Lung (tissue), 12 donors: Measurements from ENCODE around the gene FGFR2. TPM values are rescaled to one million over a fixed set of nuclear protein-coding genes. Genes with fewer than 3 reads are reported as not detected.
A peak's percentile ranks its signal among the peaks of the same experiment; 100 is the strongest.

Experiments
- ATAC-seq: fragments of 200-7000 bp; cut with Tn5 transposase; one replicate; pipeline ENCODE4 v1.9.1; 2020; ENCODE audit warnings: moderate number of reproducible peaks; ENCODE audit not compliant: insufficient read depth, low FRiP score
- DNase-seq, 3 donors: peaks; one replicate each; pipeline ENCODE4 v3.0.0-alpha.2; 2013 to 2017
- H3K27ac ChIP-seq, 2 donors: one replicate each; pipeline ENCODE4 v1.5.1; 2013; ENCODE audit warnings: mild to moderate bottlenecking in 2 of 2, moderate library complexity in 2 of 2, control low read depth in 1 of 2, inconsistent platforms in 1 of 2, low read depth in 1 of 2, low read length in 1 of 2
- H3K27me3 ChIP-seq, 3 donors: one replicate each; pipeline ENCODE4 v1.5.1; 2013; ENCODE audit warnings: low read length in 2 of 3; ENCODE audit not compliant: control insufficient read depth in 3 of 3, insufficient read depth in 3 of 3
- H3K36me3 ChIP-seq, 4 donors: one replicate each; pipeline ENCODE4 v1.5.1; 2013; ENCODE audit warnings: low read length in 4 of 4, mild to moderate bottlenecking in 1 of 4, moderate library complexity in 1 of 4; ENCODE audit not compliant: control insufficient read depth in 4 of 4, insufficient read depth in 4 of 4
- H3K4me1 ChIP-seq, 5 donors: one replicate each; pipeline ENCODE4 v1.5.1; 2013; ENCODE audit warnings: low read length in 5 of 5, mild to moderate bottlenecking in 2 of 5, moderate library complexity in 1 of 5; ENCODE audit not compliant: control insufficient read depth in 5 of 5, insufficient read depth in 5 of 5
- H3K4me3 ChIP-seq: one replicate; pipeline ENCODE4 v1.5.1; 2013; ENCODE audit warnings: mild to moderate bottlenecking, control low read depth, moderate library complexity
- H3K9ac ChIP-seq, 2 donors: one replicate each; pipeline ENCODE4 v1.5.1; 2013; ENCODE audit warnings: low read length in 2 of 2, control low read depth in 1 of 2; ENCODE audit not compliant: insufficient read depth in 1 of 2
- H3K9me3 ChIP-seq, 4 donors: one replicate each; pipeline ENCODE4 v1.5.1; 2013; ENCODE audit warnings: low read length in 3 of 4, mild to moderate bottlenecking in 1 of 4, moderate library complexity in 1 of 4; ENCODE audit not compliant: control insufficient read depth in 4 of 4, insufficient read depth in 3 of 4
- CTCF ChIP-seq: IDR thresholded peaks from 2 replicates; pipeline ENCODE4 v1.5.1; 2012; ENCODE audit warnings: mild to moderate bottlenecking; ENCODE audit errors: control extremely low read depth, extremely low read depth
- WGBS, 2 donors: extraction: QIAGEN DNeasy Blood & Tissue Kit; methylation state at CpG; one replicate each; pipeline ENCODE4 v1.1.7; 2013; 5-methylcytosine and 5-hydroxymethylcytosine counted together
- polyA plus RNA-seq, 2 donors: library from polyadenylated mRNA; stranded (reverse); fragments of 200-250 nt; gene quantifications; one replicate each; pipeline ENCODE4 v1.2.1, GENCODE V29; 2013
- total RNA-seq, 2 donors: library from RNA; depleted of rRNA in 1 of 2; stranded (reverse); fragments of >200 nt in 1 of 2; gene quantifications; one replicate each; pipeline ENCODE4 v1.2.1, GENCODE V29; 2014 to 2021
- donor health status: control.
- donor health status: control.
- donor health status: Bipolar disorder and iron deficiency.
- donor health status: healthy.
- donor health status: DM: yes; HTN: yes; CAD: no.

FGFR2 gene
- total and polyA plus RNA-seq, 4 donors: 11.4 to 230 (median 41.7) TPM

DNA sequence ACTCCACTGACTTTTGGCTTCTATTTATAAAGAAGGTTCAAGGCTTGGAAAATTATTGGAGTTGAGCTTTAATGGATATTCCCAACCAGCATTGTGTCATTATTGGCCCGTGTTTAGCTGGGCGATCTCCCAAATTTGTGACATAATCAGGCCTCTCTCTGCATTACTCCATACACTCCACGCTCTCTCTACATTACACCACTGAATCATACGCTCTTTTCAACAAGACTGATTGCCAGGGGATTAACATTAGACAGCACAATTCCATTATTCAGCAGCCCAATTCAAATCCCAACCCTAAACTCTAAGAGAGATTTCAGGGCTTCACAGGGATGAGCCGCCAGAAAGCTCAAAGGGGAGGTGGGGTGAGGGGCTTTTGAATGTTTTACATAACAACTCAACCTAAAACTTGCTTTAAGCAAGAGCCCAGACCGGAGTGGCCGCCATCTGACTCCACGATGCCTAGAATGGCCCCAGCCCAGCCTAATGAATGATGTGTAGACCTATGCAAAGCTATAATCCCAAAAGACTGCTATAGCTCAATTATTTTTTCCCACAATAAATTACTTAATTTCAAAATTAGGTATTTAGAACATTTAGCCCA is 61.8 kb downstream of the FGFR2 start:
- Histone ChIP-seq H3K36me3 (peaks cover 0 to 42% (median 13%) of the 10 kb centered on the region in 4 donors), H3K27ac (no peak overlapping the region), H3K27me3 (no peaks in the 10 kb centered on the region), H3K9ac (no peak overlapping the region), H3K9me3 (peaks cover 0 to 2% (median 0%) of the 10 kb centered on the region in 4 donors), H3K4me3 (no peak overlapping the region), H3K4me1 (peaks cover 0 to 15% (median 8%) of the 10 kb centered on the region in 5 donors)
- no peak for TF ChIP-seq CTCF
- ATAC-seq: no peak
- DNase-seq: peak; percentile 82 to 94 (median 94)
- WGBS, 2 donors: 77 to 78% methylated on average over 8 of the region's 8 CpGs

DNA sequence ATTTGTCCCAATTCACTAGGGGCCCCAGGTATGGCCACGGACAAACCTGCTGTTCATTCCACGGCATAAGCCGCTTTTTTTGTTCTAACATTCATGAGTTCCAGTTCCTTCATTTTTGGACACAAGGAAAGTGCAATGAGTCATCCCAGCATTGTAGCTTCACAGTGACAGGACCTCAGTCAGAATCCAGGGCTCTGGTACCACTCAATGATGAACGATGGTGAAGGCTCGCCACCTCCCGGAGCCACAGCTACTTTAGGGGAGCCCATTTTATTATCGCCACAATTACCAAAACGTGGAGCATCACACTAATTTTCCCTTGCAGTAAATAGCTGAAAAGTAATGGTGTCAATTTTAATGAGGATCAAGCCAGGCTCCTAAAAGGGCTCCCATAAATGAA is 62.9 kb downstream of the FGFR2 start:
- peaks cover 0 to 45% (median 14%) of the 10 kb centered on the region in 4 donors for H3K36me3 ChIP-seq
- H3K9ac ChIP-seq: no peak overlapping the region
- ATAC-seq (no peak), DNase-seq (no peak)
- 92 to 95% methylated on average over 8 of the region's 8 CpGs for WGBS, 2 donors
- H3K9me3 ChIP-seq: peaks cover 0 to 2% (median 0%) of the 10 kb centered on the region in 4 donors
- peaks cover 0 to 14% (median 11%) of the 10 kb centered on the region in 5 donors for H3K4me1 ChIP-seq
- TF ChIP-seq CTCF: no peak
- H3K27me3 ChIP-seq: no peaks in the 10 kb centered on the region
- no peak overlapping the region for H3K27ac ChIP-seq
- H3K4me3 ChIP-seq: no peak overlapping the region

GRCh38 chr10:121532292-121532864 is 65.9 kb downstream of the FGFR2 start:
- H3K4me3 ChIP-seq: no peak overlapping the region
- no peak for TF ChIP-seq CTCF
- H3K4me1 ChIP-seq: peaks cover 0 to 15% (median 11%) of the 10 kb centered on the region in 5 donors
- WGBS, 2 donors: 85 to 91% methylated on average over 13 of the region's 13 CpGs
- H3K36me3 ChIP-seq: peaks cover 0 to 22% (median 6%) of the 10 kb centered on the region in 4 donors
- H3K27ac ChIP-seq: no peak overlapping the region
- H3K27me3 ChIP-seq: no peaks in the 10 kb centered on the region
- ATAC-seq (no peak), DNase-seq (no peak)
- peaks cover 0 to 4% (median 0%) of the 10 kb centered on the region in 4 donors for H3K9me3 ChIP-seq
- no peak overlapping the region for H3K9ac ChIP-seq

DNA sequence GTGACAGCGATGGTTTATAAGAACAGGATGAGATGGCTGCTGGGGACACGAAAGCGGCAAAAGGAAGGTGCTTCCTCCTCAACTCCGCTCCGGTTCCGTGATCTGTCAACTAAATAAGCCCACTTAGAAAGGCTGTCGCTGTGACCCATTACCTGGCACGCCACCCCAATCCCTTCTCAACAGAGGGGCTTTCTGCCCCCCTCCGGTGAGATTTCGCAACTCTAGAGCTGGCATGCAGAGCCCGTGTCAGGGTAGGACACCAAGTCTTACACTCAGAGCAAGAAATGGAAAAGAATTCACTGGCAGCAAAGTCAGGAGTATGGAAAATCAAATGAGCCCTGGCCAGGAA is 66.4 kb downstream of the FGFR2 start:
- H3K27ac ChIP-seq: no peak overlapping the region
- WGBS, 2 donors: 80 to 84% methylated on average over 11 of the region's 11 CpGs
- H3K4me1 ChIP-seq: peaks cover 0 to 15% (median 11%) of the 10 kb centered on the region in 5 donors

More for the DNA sequence above, 66.4 kb downstream of the FGFR2 start:
- ATAC-seq (no peak), DNase-seq (no peak)
- no peak for TF ChIP-seq CTCF
- Histone ChIP-seq H3K9ac (no peak overlapping the region), H3K9me3 (peaks cover 0 to 4% (median 0%) of the 10 kb centered on the region in 4 donors), H3K36me3 (peaks cover 0 to 20% (median 6%) of the 10 kb centered on the region in 4 donors), H3K4me3 (no peak overlapping the region), H3K27me3 (no peaks in the 10 kb centered on the region)
